GM12873 (cell line): ENCODE measurements around the gene PLA2G3.

Experiments used
- CTCF ChIP-seq: IDR thresholded peaks from 2 replicates; pipeline ENCODE4 v1.5.1; 2012; ENCODE audit warnings: low read depth, mild to moderate bottlenecking, moderate library complexity, low read length, control low read depth; ENCODE audit not compliant: insufficient read depth; ENCODE audit errors: missing control alignments

PLA2G3 gene

DNA sequence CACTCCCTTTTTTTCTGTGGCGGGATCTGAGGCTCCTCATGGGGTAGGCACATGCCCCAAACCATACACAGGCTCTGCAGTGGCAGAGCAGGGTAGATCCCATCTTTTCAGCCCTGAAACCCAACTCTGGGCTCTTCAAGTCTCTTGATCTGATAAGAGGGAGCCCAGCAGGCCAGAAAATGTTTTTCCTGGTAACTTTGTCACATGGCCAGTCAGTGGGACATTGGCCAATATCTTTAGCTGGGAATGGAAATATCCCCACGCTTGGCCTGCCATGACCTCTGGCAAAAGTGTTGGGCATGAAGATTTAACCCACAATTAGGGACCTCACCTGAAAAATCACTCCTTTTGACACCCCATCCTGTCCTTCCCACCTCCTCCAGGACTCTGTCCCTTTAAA, 9.4 kb downstream of the PLA2G3 start:
- TF ChIP-seq CTCF = no peak

DNA sequence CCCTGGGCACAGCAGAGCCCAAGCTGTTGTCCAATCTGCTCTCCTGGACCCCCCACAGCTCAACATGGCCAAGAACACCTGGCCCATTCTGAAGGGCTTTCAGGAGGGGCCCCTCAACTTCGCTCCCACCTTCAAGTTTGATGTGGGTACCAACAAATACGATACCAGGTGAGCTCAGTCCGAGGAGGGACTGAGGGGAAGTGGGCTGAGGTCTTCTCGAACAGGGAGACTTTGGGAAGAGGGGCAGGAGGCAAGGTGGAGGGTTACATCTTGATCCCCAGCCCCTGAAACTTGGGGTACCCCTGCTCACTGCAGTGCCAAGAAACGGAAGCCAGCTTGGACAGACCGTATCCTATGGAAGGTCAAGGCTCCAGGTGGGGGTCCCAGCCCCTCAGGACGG, 12.2 kb downstream of the PLA2G3 start:
- TF ChIP-seq CTCF = no peak

DNA sequence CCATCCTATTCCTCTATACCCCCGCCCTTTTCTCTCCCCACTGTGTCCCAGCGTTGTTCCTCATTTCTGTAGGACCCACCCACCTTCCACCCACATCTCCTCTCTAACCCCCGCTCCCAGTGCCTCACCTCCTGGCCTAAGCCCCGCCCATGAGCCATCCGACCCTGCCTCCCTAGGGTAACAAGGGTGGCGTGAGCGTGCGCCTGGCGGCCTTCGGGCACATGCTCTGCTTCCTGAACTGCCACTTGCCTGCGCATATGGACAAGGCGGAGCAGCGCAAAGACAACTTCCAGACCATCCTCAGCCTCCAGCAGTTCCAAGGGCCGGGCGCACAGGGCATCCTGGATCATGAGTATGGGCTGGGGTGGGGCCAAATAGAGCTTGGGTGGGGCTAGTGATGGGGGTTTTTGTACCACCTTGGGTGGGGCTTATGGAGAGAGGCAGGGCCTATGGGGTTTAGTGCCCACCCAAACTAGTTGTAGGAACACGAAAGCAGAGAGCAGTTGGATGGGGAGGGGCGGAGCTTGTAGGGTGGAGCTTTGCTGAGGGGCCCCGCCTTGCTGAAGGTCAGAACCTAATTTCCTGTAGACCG, 13.0 kb downstream of the PLA2G3 start:
- TF ChIP-seq CTCF = no peak

DNA sequence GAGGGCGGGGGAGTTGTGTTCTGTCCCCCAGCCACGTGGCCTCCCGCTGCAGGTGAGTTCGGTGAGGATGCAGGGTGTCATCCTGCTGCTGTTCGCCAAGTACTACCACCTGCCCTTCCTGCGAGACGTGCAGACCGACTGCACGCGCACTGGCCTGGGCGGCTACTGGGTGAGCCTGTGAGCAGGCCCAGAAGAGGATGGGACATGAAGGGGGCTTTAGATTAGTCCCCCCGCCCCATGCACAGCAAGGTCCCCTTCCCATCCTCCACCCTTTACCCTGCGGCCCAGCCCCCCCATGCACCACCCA, 13.5 kb downstream of the PLA2G3 start:
- TF ChIP-seq CTCF = no peak

DNA sequence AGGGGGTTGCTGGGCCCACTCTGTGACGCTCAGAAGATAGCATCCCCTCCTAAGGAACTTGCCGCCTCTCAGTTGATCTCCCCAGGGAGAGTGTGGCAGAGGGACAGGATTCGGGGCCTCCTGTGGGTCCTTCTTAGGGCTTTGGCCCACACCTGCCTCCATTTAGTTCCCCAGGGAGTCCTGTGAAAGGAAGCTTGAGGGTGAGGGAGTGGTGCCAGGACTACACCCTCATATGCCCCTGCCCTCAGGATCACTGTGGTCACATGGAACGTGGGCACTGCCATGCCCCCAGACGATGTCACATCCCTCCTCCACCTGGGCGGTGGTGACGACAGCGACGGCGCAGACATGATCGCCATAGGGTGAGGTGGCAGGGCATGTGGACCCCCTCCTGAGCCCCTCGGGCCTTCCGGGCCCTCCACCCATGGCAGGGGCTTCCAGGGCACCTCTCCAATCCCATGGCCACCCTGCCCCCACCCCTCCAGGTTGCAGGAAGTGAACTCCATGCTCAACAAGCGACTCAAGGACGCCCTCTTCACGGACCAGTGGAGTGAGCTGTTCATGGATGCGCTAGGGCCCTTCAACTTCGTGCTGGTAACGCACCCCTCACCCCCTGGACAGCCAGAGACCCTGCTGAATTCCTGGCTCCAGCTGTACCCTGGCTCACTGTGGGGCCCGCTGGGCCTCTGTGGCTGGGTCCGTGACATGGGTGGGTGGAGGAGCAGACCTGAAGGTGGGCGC, 14.0 kb downstream of the PLA2G3 start:
- no peak for TF ChIP-seq CTCF

DNA sequence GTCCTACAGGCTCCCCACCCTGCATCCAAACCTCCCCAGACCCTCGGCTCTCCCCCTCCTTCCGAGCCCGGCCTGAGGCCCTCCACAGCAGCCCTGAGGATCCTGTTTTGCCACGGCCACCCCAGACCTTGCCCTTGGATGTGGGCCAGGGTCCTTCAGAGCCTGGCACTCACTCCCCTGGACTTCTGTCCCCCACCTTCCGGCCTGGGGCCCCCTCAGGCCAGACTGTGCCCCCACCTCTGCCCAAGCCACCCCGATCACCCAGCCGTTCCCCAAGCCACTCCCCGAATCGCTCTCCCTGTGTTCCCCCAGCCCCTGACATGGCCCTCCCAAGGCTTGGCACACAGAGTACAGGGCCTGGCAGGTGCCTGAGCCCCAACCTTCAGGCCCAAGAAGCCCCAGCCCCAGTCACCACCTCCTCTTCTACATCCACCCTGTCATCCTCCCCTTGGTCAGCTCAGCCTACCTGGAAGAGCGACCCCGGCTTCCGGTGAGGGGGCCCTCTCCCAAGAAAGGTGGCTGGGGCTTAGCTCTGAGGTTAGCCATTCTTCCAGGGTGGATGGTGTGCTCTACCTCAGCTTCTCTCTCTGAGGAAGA, 14.7 kb downstream of the PLA2G3 start:
- TF ChIP-seq CTCF = no peak

GRCh38 chr22:31124811-31125465, 15.4 kb downstream of the PLA2G3 start:
- no peak for TF ChIP-seq CTCF
